Measurements from ENCODE around the gene HECTD1.
"Not testable (repeated sequence)": the region's sequence is repeated elsewhere in the genome, so short reads cannot be mapped to it uniquely, and the experiment has no call there.

The HECTD1 gene

GRCh38 chr14:31224808-31225207, 17.2 kb upstream of the HECTD1 start:
- no peak for DNase-seq

GRCh38 chr14:31223331-31223730, 15.7 kb upstream of the HECTD1 start:
- no peak for DNase-seq

- DNase-seq: no peak
These were observed 15.2 kb upstream of the HECTD1 start for GRCh38 chr14:31222834-31223233.

GRCh38 chr14:31221266-31221665, 13.7 kb upstream of the HECTD1 start:
- no peak for DNase-seq

GRCh38 chr14:31219169-31219568, 11.6 kb upstream of the HECTD1 start:
- DNase-seq: no peak

GRCh38 chr14:31216359-31216758, 8.8 kb upstream of the HECTD1 start:
- no peak for DNase-seq

GRCh38 chr14:31212893-31213292, 5.3 kb upstream of the HECTD1 start:
- DNase-seq: no peak

GRCh38 chr14:31209605-31210004, 2.0 kb upstream of the HECTD1 start:
- DNase-seq: no peak

GRCh38 chr14:31208546-31209424, 1.2 kb upstream of the HECTD1 start:
- no peak for DNase-seq

GRCh38 chr14:31207287-31207754, 272 bp downstream of the HECTD1 start:
- DNase-seq: no peak

GRCh38 chr14:31206536-31207286, 882 bp downstream of the HECTD1 start:
- no peak for DNase-seq

- no peak for DNase-seq
These were observed 1.7 kb downstream of the HECTD1 start for GRCh38 chr14:31205681-31206535.

GRCh38 chr14:31204593-31205534, 2.7 kb downstream of the HECTD1 start:
- no peak for DNase-seq

- DNase-seq: not testable (repeated sequence)
These were observed 3.5 kb downstream of the HECTD1 start for GRCh38 chr14:31203899-31204592.

- DNase-seq: no peak
These were observed 4.2 kb downstream of the HECTD1 start for GRCh38 chr14:31203414-31203742.

GRCh38 chr14:31201111-31201510, 6.5 kb downstream of the HECTD1 start:
- no peak for DNase-seq

- no peak for DNase-seq
These were observed 6.9 kb downstream of the HECTD1 start for GRCh38 chr14:31200702-31200990.

- no peak for DNase-seq
These were observed 9.9 kb downstream of the HECTD1 start for GRCh38 chr14:31197671-31198070.

GRCh38 chr14:31196839-31197492, 10.6 kb downstream of the HECTD1 start:
- DNase-seq: no peak

GRCh38 chr14:31194661-31195060, 12.9 kb downstream of the HECTD1 start:
- no peak for DNase-seq

- no peak for DNase-seq
These were observed 13.5 kb downstream of the HECTD1 start for GRCh38 chr14:31194095-31194494.

Data from left hindlimb (tissue), 1 donor.